Tibial nerve (tissue), 3 donors: ENCODE data around the gene ALG6.

Experiments used
- POLR2A ChIP-seq, 2 donors: fragments of 450-650 bp; IDR thresholded peaks; one replicate each; pipeline ENCODE4 v1.6.1; 2017; ENCODE audit warnings: antibody characterized with exemption in 2 of 2, mild to moderate bottlenecking in 2 of 2, moderate library complexity in 2 of 2
- TF ChIP-seq, protein P1 (sequence below), 5 experiments: fragments of 200-600 bp in 3 of 5; fragments of 450-650 bp in 2 of 5; sonication (generic) in 3 of 5; IDR thresholded peaks; one replicate each; pipeline ENCODE4 v1.5.1; 2016 to 2019; ENCODE audit warnings: antibody characterized with exemption in 5 of 5, mild to moderate bottlenecking in 3 of 5, moderate library complexity in 2 of 5

DNA sequence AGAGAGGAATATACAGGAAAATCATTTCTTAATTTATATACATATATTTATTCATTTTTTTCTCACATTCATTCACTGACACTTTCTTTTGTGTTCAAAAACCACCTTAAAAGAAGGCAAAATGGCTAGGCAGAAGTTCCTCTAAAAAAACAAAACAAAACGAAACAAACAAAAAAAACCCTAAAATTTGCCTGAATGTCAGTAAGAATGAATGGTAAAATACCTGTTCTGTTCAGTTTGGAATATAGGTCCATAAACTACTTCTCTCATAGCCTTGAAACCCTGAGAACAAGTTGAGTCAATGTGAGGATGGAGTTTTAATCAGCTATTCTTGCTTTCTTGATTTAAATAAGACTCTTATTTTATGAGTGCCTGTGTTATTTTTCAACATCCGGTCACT is 14.7 kb upstream of the ALG6 start:
- TF ChIP-seq, protein P1, sequence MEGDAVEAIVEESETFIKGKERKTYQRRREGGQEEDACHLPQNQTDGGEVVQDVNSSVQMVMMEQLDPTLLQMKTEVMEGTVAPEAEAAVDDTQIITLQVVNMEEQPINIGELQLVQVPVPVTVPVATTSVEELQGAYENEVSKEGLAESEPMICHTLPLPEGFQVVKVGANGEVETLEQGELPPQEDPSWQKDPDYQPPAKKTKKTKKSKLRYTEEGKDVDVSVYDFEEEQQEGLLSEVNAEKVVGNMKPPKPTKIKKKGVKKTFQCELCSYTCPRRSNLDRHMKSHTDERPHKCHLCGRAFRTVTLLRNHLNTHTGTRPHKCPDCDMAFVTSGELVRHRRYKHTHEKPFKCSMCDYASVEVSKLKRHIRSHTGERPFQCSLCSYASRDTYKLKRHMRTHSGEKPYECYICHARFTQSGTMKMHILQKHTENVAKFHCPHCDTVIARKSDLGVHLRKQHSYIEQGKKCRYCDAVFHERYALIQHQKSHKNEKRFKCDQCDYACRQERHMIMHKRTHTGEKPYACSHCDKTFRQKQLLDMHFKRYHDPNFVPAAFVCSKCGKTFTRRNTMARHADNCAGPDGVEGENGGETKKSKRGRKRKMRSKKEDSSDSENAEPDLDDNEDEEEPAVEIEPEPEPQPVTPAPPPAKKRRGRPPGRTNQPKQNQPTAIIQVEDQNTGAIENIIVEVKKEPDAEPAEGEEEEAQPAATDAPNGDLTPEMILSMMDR (IDR thresholded peaks at IDR 0.05): no peak
- TF ChIP-seq POLR2A (IDR thresholded peaks at IDR 0.05): no peak
